ENCODE results near the gene LOX.
"Not testable (repeated sequence)": the region's sequence is repeated elsewhere in the genome, so short reads cannot be mapped to it uniquely, and the experiment has no call there.

Gene LOX

GRCh38 chr5:122097391-122097790 lies 19.3 kb upstream of the LOX start:
- no peak for DNase-seq

- no peak for DNase-seq
These were observed 17.1 kb upstream of the LOX start for GRCh38 chr5:122095158-122095557.

- not testable (repeated sequence) for DNase-seq
These were observed 16.2 kb upstream of the LOX start for GRCh38 chr5:122094251-122094650.

- no peak for DNase-seq
These were observed 15.5 kb upstream of the LOX start for GRCh38 chr5:122093415-122094180.

GRCh38 chr5:122091936-122092600 lies 14.0 kb upstream of the LOX start:
- DNase-seq = no peak

- no peak for DNase-seq
These were observed 11.3 kb upstream of the LOX start for GRCh38 chr5:122089096-122090013.

GRCh38 chr5:122085041-122085440 lies 7.0 kb upstream of the LOX start:
- DNase-seq = no peak

GRCh38 chr5:122083535-122083934 lies 5.5 kb upstream of the LOX start:
- no peak for DNase-seq

GRCh38 chr5:122081541-122081940 lies 3.5 kb upstream of the LOX start:
- DNase-seq = no peak

- DNase-seq = no peak
These were observed 518 bp downstream of the LOX start for GRCh38 chr5:122077366-122078115.

- peak; percentile 10 to 18 for DNase-seq
These were observed 1.2 kb downstream of the LOX start for GRCh38 chr5:122076669-122077365.

GRCh38 chr5:122076050-122076461 lies 2.0 kb downstream of the LOX start:
- no peak for DNase-seq

- DNase-seq = no peak
These were observed 4.2 kb downstream of the LOX start for GRCh38 chr5:122073864-122074263.

GRCh38 chr5:122073018-122073417 lies 5.0 kb downstream of the LOX start:
- no peak for DNase-seq

GRCh38 chr5:122067390-122067789 lies 10.7 kb downstream of the LOX start:
- DNase-seq = no peak

GRCh38 chr5:122064992-122065391 lies 13.1 kb downstream of the LOX start:
- DNase-seq = no peak

- DNase-seq = no peak
These were observed 14.2 kb downstream of the LOX start for GRCh38 chr5:122063836-122064235.

GRCh38 chr5:122062205-122062604 lies 15.9 kb downstream of the LOX start:
- DNase-seq = no peak

GRCh38 chr5:122056913-122057312 lies 21.1 kb downstream of the LOX start:
- DNase-seq = no peak

- no peak for DNase-seq
These were observed 23.8 kb downstream of the LOX start for GRCh38 chr5:122054266-122054665.

- DNase-seq = no peak
These were observed 24.6 kb downstream of the LOX start for GRCh38 chr5:122053181-122054109.

Data from hippocampal formation (tissue), 2 donors.